NCI-H1105 (cell line): ENCODE results near the gene GRID1.
A peak's percentile ranks its signal among the peaks of the same experiment; 100 is the strongest.

ENCODE experiments used
- DNase-seq: peaks from one replicate; lab custom pipeline; 2025; lab: John Stamatoyannopoulos, UW

Gene GRID1

GRCh38 chr10:86368987-86369386, 2.4 kb upstream of the GRID1 start:
- DNase-seq: no peak

GRCh38 chr10:86368046-86368445, 1.5 kb upstream of the GRID1 start:
- no peak for DNase-seq

DNA sequence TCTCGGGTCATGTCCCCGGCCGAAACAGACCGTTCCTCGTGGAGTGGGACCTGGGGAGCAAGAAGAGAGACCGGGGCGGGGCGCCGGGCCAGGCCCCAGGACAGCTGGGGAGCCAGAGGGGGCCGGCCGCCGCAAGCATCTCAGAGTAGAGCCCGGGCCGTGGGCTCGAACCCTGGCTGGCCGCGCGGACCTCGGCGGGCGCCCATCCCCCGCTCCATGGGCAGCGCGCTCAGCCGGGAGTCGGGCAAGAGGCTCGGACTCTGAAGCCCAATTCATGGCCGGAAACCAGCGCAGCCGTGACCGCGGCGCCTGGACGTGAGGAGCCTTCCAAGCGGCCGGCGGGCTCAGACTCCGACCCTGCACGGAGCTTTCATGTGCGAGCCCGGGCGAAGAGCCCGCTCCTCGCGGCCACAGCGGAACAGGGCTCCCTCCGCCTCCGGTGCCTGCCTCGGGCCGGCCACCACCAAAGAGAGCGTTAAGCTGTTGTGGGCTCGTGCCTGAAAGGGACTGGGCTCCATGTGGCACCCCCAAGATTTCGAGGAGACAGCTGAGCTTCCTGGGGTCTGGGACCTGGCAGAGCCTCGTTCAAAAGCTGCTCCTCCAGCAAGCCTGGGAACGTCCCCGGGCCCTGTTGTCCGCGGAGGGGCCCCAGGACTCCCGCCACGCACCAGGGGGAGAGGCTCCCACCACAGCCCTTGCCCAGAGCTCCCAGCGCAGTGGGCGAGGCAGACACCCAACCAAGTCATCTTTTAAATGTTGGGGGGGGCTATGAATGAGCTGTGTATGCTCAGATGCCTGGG, 757 bp upstream of the GRID1 start:
- no peak for DNase-seq

- DNase-seq: peak; percentile 16
Measured at GRCh38 chr10:86366902-86367151, 232 bp upstream of the GRID1 start.

DNA sequence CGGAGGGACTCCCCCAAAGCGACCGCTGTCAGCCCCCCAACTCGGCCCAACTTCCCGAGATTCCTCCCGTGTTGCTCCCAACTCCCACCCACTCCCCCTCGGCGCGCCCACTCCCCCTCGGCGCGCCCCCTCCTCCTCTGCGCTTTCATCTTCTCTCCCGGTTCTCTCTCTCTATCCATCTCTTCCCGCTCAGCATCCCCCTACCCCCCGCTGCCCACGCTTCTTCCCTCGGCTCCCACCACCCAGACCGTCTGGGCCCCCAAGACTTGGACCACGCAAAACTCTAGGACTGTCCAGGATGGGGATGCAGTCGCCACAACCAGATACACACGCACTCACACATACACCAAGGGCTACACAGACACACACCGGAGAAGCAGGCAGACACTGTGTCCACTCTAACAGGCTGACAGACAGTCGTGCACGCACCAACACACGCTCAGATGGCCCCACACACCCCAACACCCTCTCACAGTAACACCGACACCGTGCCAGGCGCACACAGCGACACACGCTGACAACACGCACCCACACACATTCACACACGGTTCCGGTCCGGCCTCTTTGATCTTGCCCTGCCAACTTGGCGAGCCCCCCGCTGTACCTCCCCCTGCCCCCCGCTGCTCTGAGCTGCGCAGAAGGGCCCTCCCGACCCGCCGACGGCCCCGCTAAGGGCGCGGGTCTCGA, 1.1 kb downstream of the GRID1 start:
- DNase-seq: no peak

DNA sequence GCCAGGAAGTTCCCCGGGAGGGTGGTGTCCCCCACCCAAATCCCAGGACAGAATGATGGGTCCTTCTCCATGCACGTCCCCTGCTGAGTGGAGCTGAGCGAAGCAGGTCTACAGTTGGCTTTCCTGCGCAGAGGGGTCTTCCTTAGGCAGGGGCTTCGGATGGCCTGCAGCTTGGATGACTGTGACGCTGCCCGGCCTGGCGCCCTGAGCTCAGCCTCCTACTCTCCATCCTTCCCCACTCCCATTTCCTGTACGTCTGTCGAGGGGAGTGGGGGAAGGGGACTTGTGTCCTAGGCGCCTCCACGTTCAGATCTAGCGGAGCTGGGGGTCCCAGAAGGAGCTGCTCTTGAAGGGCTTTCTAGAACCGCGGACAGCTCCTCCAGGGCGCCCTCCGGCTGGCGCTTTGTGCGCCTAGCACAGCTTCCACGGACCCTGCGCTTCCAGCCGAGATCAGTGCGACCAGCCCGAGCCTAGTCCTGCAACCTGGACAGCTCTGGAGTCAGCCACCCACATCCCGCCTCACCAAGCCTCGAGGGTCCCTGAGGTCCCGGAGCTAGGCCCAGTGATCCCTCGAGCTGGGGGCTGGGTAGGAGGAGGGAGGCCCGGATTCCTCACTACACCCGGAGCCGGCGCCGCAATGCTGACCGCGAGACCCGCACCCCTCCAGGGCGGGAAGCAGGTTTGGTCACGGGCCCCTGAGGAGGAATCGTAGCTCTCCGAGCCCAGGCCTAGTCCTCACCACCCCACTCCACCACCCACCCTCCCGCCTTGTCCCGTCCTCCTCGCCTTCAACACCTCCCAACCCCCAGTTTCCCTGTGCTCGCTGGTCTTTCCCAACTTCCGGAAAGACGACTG, 1.9 kb downstream of the GRID1 start:
- DNase-seq: no peak

DNA sequence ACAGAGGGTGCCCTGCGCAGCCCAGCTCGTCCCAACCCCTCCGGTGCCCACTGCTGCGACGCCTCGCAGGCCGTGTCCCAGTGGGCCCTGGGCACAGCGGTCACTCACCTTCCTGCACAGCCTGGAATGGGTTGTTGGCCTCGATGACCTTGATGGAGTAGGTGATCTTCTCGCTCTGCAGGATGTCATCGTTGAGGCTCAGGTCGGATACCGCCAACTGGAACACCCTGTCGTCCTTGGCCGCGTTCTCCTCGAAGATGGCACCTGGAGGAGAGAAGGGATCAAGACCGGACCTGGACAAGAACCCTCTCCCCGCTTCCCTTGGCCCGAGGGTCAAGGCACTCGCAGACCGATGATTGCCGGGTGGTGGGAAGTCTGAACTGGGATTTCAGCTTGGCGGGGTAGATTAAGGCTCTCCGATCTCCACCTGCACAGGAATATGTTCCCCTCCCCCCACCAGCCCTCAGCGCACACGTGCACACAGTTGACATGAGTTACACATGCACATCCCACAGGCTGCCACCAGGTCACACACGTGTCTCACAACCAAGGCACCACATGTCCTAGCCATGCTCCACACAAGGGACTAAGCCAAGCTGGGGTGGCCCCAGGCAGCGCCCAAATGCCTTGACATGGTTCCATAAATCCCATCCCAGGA, 2.6 kb downstream of the GRID1 start:
- DNase-seq: no peak

GRCh38 chr10:86363184-86363832, 3.3 kb downstream of the GRID1 start:
- DNase-seq: peak; percentile 31

DNA sequence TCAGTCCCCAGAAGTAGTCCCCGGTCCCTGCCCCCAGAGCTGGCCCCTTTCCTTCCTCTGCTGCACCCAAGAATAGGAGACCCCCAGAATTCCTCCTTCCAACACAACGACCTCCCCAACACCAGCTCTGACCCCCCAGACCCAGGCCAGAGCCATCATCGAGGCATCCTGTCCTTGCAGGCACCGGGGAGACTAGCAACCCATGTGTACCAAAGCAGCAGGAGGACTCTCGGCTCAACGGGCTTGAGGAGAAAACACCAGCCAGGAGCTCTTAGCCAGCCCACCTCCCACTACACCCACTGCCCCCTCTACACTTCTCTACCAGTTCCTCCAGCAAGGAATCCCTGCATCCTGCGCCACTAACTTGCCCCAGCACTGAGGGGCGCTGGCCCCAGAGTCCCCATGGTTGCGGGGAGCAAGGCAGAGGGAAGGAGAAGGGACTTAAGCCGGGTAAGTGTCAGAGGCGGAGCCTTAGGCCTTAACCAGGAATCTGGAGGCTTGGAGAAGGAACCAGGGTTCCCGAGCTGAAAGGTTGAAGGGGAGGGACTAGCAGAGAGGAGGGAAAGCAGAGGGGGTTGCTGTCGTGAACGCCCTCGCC, 3.9 kb downstream of the GRID1 start:
- DNase-seq: no peak

DNA sequence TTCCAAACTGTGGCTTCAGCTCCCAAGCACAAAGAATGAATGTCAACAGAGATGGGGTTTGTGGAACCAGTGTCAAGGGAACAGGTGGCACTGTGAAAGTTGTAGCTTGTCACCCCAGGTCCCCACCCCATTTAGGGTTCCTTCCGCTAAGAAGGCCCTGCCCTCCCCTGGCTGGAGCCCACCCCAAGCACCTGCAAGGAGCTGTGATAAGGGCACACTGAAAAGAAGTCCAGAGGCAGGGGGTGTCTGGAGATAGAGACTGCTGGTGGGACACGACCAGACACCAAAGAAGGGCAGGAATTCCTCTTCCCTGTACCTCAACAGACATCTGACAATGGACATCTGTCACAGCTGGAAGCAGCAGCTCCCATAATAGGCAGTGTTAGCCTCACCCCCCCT, 4.5 kb downstream of the GRID1 start:
- DNase-seq: no peak

GRCh38 chr10:86361156-86362128, 5.2 kb downstream of the GRID1 start:
- no peak for DNase-seq

DNA sequence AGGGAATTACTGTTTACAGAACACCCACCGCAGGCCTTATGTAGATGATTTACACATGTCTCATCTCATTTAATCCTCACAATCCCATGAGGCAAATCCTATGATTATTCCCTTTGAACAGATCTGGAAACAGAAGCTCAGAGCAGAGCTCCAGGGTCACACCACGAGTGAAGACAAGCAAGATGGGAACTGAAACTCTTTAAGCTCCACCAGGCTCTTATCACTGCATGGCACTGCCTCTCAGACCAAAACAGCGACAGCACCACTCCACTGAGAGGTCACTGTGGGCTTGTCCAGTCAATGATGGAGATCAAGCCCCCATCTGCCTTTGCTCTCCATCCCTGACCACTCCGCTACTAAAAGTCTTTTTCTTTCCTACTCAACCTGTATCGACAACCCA, 5.9 kb downstream of the GRID1 start:
- DNase-seq: no peak

- no peak for DNase-seq
Measured at GRCh38 chr10:86359954-86360353, 6.6 kb downstream of the GRID1 start.

GRCh38 chr10:86359111-86359510, 7.5 kb downstream of the GRID1 start:
- no peak for DNase-seq

DNA sequence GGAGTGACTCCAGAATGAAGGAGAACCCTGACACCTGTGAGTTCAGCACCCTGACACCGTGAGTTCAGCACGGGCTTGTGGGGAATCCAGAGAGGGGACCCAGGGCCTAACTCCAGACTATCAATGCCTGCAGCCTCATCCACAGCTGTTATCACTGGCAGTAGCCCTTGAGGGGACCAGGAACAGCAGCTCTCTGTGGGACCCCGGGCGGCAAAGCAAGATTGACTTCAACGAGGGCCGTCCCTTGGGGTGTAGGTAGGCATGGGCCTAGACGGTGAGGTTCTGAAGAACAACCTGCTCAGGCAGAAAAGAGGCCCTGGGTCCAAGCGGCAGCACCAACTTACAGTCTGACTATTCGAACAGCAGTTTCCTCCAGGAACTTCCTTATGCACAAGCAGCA, 8.9 kb downstream of the GRID1 start:
- DNase-seq: no peak

- no peak for DNase-seq
Measured at GRCh38 chr10:86357041-86357440, 9.6 kb downstream of the GRID1 start.

GRCh38 chr10:86356296-86356695, 10.3 kb downstream of the GRID1 start:
- DNase-seq: no peak

DNA sequence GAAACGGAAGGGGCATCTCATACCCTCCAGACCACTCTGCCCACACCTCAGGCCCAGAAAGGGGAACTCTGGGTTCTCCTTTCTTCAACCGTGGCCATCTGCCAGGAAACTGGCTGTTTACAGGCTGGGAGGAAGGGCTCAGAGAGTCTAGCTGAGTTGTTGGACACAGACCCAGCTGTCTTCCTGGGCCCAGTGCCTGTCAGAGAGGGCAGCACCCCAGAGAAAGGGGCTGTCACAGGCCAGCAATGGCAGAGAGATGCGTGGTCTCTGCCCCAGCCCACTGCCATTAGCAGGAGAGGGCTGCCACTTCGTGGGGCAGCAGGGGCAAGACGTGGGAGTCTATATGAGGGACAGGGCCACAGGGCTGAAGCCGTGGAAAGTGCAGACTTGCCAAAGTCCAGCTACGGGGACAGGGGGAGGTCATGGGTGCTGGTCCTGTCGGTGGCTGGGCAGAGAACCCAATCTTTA, 11.0 kb downstream of the GRID1 start:
- no peak for DNase-seq

DNA sequence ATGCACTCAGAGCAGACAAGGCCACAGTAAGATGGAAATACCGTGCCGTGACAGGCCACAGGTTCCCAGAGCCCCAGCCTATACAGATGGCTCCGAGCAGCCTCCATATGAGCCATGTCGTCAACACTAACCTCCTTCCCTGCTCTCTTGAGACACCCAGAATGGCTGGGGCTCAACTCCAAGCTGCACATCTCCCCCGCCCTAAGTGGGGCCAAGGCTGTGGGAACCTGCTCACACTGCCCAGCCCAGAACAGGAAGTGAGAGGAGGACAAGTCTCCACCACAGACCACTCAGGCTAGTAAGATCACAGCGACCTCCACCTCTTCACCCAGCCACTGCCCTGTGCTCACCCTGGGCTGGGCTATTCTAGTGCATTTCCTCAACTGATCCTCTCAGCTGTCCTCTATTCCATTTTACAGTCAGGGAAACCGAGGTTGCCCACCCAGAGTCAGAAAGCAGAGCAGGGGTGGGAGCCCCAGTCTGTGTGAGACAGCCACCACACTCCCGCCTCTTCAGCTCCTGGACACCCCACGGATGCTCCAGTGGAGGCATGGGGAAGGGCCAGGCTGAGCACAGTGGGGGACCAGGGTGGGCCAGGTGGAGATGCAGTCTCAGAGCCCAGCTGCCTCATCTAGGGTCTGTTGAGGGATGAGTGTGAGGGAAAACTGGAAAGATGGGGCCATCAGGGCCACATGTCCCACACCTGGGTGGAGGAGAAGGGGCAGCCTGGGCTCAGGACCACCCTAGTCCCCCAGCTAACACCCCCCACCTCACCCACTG, 11.6 kb downstream of the GRID1 start:
- no peak for DNase-seq
